ENCODE data around the gene COPS8.

- TF ChIP-seq YY1 (IDR thresholded peaks at IDR 0.05; ENCODE audit: insufficient read depth, insufficient read length) = no peak
- no peak for TF ChIP-seq SUZ12 (IDR thresholded peaks at IDR 0.05; ENCODE audit: extremely low read depth, insufficient read depth, insufficient read length)
Observed at GRCh38 chr2:237099804-237100203, 14.1 kb downstream of the COPS8 start.
